ENCODE results near the gene MSI2.

MSI2 gene

GRCh38 chr17:57517273-57517631, 260.9 kb downstream of the MSI2 start:
- H3K4me3 Mint-ChIP-seq = no peak overlapping the region
- no peaks in the 10 kb centered on the region for H3K9me3 Mint-ChIP-seq
- no peak for DNase-seq (ENCODE audit: low spot score in 2 of 2)
- no peaks in the 10 kb centered on the region for H3K27me3 Mint-ChIP-seq
- H3K27ac Mint-ChIP-seq = no peak overlapping the region
- peaks cover 14% of the 10 kb centered on the region for H3K4me1 Mint-ChIP-seq
- peaks cover 5% of the 10 kb centered on the region for H3K36me3 Mint-ChIP-seq
- ATAC-seq (ENCODE audit: low read depth) = no peak

- ATAC-seq (ENCODE audit: low read depth) = no peak
- Mint-ChIP-seq H3K27me3 (no peaks in the 10 kb centered on the region), H3K4me3 (no peak overlapping the region), H3K9me3 (no peaks in the 10 kb centered on the region), H3K27ac (no peak overlapping the region), H3K4me1 (peaks cover 16% of the 10 kb centered on the region), H3K36me3 (peaks cover 5% of the 10 kb centered on the region)
- DNase-seq (ENCODE audit: low spot score in 2 of 2) = no peak
These were observed 261.5 kb downstream of the MSI2 start for GRCh38 chr17:57517632-57518456.

- peaks cover 5% of the 10 kb centered on the region for H3K36me3 Mint-ChIP-seq
- ATAC-seq (ENCODE audit: low read depth) (no peak), DNase-seq (ENCODE audit: low spot score in 2 of 2) (no peak)
- peaks cover 19% of the 10 kb centered on the region for H3K4me1 Mint-ChIP-seq
- no peak overlapping the region for H3K27ac Mint-ChIP-seq
- no peaks in the 10 kb centered on the region for H3K27me3 Mint-ChIP-seq
- no peaks in the 10 kb centered on the region for H3K9me3 Mint-ChIP-seq
- no peak overlapping the region for H3K4me3 Mint-ChIP-seq
These were observed 262.6 kb downstream of the MSI2 start for GRCh38 chr17:57518587-57519581.

GRCh38 chr17:57519800-57520199, 263.5 kb downstream of the MSI2 start:
- Mint-ChIP-seq H3K4me3 (no peak overlapping the region), H3K27me3 (no peaks in the 10 kb centered on the region), H3K9me3 (no peaks in the 10 kb centered on the region), H3K27ac (no peak overlapping the region), H3K36me3 (peaks cover 5% of the 10 kb centered on the region), H3K4me1 (peaks cover 28% of the 10 kb centered on the region)
- DNase-seq (ENCODE audit: low spot score in 2 of 2) (no peak), ATAC-seq (ENCODE audit: low read depth) (no peak)

- ATAC-seq (ENCODE audit: low read depth) (no peak), DNase-seq (ENCODE audit: low spot score in 2 of 2) (no peak)
- Mint-ChIP-seq H3K4me3 (no peak overlapping the region), H3K4me1 (peaks cover 34% of the 10 kb centered on the region), H3K9me3 (no peaks in the 10 kb centered on the region), H3K27me3 (no peaks in the 10 kb centered on the region), H3K36me3 (peaks cover 3% of the 10 kb centered on the region), H3K27ac (peak overlapping the region; percentile 77)
These were observed 265.3 kb downstream of the MSI2 start for GRCh38 chr17:57521606-57522005.

- H3K27me3 Mint-ChIP-seq = no peaks in the 10 kb centered on the region
- H3K27ac Mint-ChIP-seq = peak overlapping the region; percentile 77
- peaks cover 34% of the 10 kb centered on the region for H3K4me1 Mint-ChIP-seq
- H3K4me3 Mint-ChIP-seq = no peak overlapping the region
- no peaks in the 10 kb centered on the region for H3K9me3 Mint-ChIP-seq
- no peak for ATAC-seq (ENCODE audit: low read depth)
- DNase-seq (ENCODE audit: low spot score in 2 of 2) = no peak
- H3K36me3 Mint-ChIP-seq = peaks cover 3% of the 10 kb centered on the region
These were observed 266.0 kb downstream of the MSI2 start for GRCh38 chr17:57522042-57523005.

GRCh38 chr17:57523926-57524632, 267.8 kb downstream of the MSI2 start:
- no peak for DNase-seq (ENCODE audit: low spot score in 2 of 2)
- Mint-ChIP-seq H3K4me3 (no peak overlapping the region), H3K27ac (no peak overlapping the region), H3K36me3 (no peaks in the 10 kb centered on the region), H3K27me3 (no peaks in the 10 kb centered on the region), H3K9me3 (no peaks in the 10 kb centered on the region), H3K4me1 (peaks cover 32% of the 10 kb centered on the region)
- ATAC-seq (ENCODE audit: low read depth) = no peak

- DNase-seq (ENCODE audit: low spot score in 2 of 2) = no peak
- peak overlapping the region; percentile 60 for H3K27ac Mint-ChIP-seq
These were observed 268.7 kb downstream of the MSI2 start for GRCh38 chr17:57524839-57525568.

GRCh38 chr17:57527221-57528057, 271.1 kb downstream of the MSI2 start:
- ATAC-seq (ENCODE audit: low read depth) (no peak), DNase-seq (ENCODE audit: low spot score in 2 of 2) (no peak)
- no peaks in the 10 kb centered on the region for H3K9me3 Mint-ChIP-seq
- H3K27ac Mint-ChIP-seq = no peak overlapping the region
- peaks cover 5% of the 10 kb centered on the region for H3K36me3 Mint-ChIP-seq
- peaks cover 28% of the 10 kb centered on the region for H3K4me1 Mint-ChIP-seq
- no peaks in the 10 kb centered on the region for H3K27me3 Mint-ChIP-seq
- H3K4me3 Mint-ChIP-seq = no peak overlapping the region

More at GRCh38 chr17:57524839-57525568, 268.7 kb downstream of the MSI2 start:
- Mint-ChIP-seq H3K9me3 (no peaks in the 10 kb centered on the region), H3K27me3 (no peaks in the 10 kb centered on the region), H3K4me1 (peaks cover 32% of the 10 kb centered on the region), H3K36me3 (no peaks in the 10 kb centered on the region), H3K4me3 (no peak overlapping the region)
- ATAC-seq (ENCODE audit: low read depth) = no peak

- no peaks in the 10 kb centered on the region for H3K27me3 Mint-ChIP-seq
- H3K9me3 Mint-ChIP-seq = no peaks in the 10 kb centered on the region
- ATAC-seq (ENCODE audit: low read depth) (no peak), DNase-seq (ENCODE audit: low spot score in 2 of 2) (no peak)
- H3K27ac Mint-ChIP-seq = no peak overlapping the region
- H3K4me1 Mint-ChIP-seq = peaks cover 28% of the 10 kb centered on the region
- no peak overlapping the region for H3K4me3 Mint-ChIP-seq
- H3K36me3 Mint-ChIP-seq = peaks cover 5% of the 10 kb centered on the region
These were observed 271.7 kb downstream of the MSI2 start for GRCh38 chr17:57528058-57528451.

- ATAC-seq (ENCODE audit: low read depth) (no peak), DNase-seq (ENCODE audit: low spot score in 2 of 2) (no peak)
- peaks cover 10% of the 10 kb centered on the region for H3K4me1 Mint-ChIP-seq
- H3K27ac Mint-ChIP-seq = no peak overlapping the region
- no peak overlapping the region for H3K4me3 Mint-ChIP-seq
- no peaks in the 10 kb centered on the region for H3K9me3 Mint-ChIP-seq
- H3K27me3 Mint-ChIP-seq = no peaks in the 10 kb centered on the region
- H3K36me3 Mint-ChIP-seq = peaks cover 5% of the 10 kb centered on the region
These were observed 273.7 kb downstream of the MSI2 start for GRCh38 chr17:57530026-57530425.

- H3K36me3 Mint-ChIP-seq = peaks cover 5% of the 10 kb centered on the region
- peak overlapping the region; percentile 61 for H3K27ac Mint-ChIP-seq
- H3K4me3 Mint-ChIP-seq = no peak overlapping the region
- ATAC-seq (ENCODE audit: low read depth) (no peak), DNase-seq (ENCODE audit: low spot score in 2 of 2) (no peak)
- H3K27me3 Mint-ChIP-seq = no peaks in the 10 kb centered on the region
- peaks cover 6% of the 10 kb centered on the region for H3K4me1 Mint-ChIP-seq
- H3K9me3 Mint-ChIP-seq = no peaks in the 10 kb centered on the region
These were observed 274.2 kb downstream of the MSI2 start for GRCh38 chr17:57530508-57530907.

Data from memory B cell (primary cell).